ENCODE results near the gene TAP2.
"Not testable (repeated sequence)": the region's sequence is repeated elsewhere in the genome, so short reads cannot be mapped to it uniquely, and the experiment has no call there.

The TAP2 gene

GRCh38 chr6:32832535-32832934, 6.0 kb downstream of the TAP2 start:
- DNase-seq = no peak

- DNase-seq = no peak
Measured at GRCh38 chr6:32830936-32831335, 7.6 kb downstream of the TAP2 start.

- no peak for DNase-seq
Measured at GRCh38 chr6:32830017-32830416, 8.5 kb downstream of the TAP2 start.

GRCh38 chr6:32829495-32829894, 9.0 kb downstream of the TAP2 start:
- no peak for DNase-seq

- DNase-seq = no peak
Measured at GRCh38 chr6:32827025-32827424, 11.5 kb downstream of the TAP2 start.

- DNase-seq = no peak
Measured at GRCh38 chr6:32825966-32826365, 12.6 kb downstream of the TAP2 start.

GRCh38 chr6:32819729-32820128, 18.8 kb downstream of the TAP2 start:
- no peak for DNase-seq

GRCh38 chr6:32818867-32819266, 19.7 kb downstream of the TAP2 start:
- DNase-seq = no peak

GRCh38 chr6:32816746-32817204, 21.8 kb downstream of the TAP2 start, which contains the start of gene HLA-DOB:
TSS of gene HLA-DOB (minus strand) at chr6:32817002. CDS start at chr6:32816951, 51 bp downstream.
- no peak for DNase-seq

GRCh38 chr6:32815996-32816395, 22.5 kb downstream of the TAP2 start:
- DNase-seq = no peak

GRCh38 chr6:32815115-32815514, 23.4 kb downstream of the TAP2 start:
- DNase-seq = no peak

GRCh38 chr6:32814145-32814544, 24.4 kb downstream of the TAP2 start:
- no peak for DNase-seq

- DNase-seq = no peak
Measured at GRCh38 chr6:32809171-32809570, 29.4 kb downstream of the TAP2 start.

- DNase-seq = no peak
Measured at GRCh38 chr6:32807020-32807580, 31.4 kb downstream of the TAP2 start.

- not testable (repeated sequence) for DNase-seq
Measured at GRCh38 chr6:32805404-32805803, 33.1 kb downstream of the TAP2 start.

- no peak for DNase-seq
Measured at GRCh38 chr6:32803416-32803815, 35.1 kb downstream of the TAP2 start.

GRCh38 chr6:32799740-32800139, 38.8 kb downstream of the TAP2 start:
- no peak for DNase-seq

GRCh38 chr6:32799168-32799567, 39.4 kb downstream of the TAP2 start:
- no peak for DNase-seq

GRCh38 chr6:32796848-32797776, 41.4 kb downstream of the TAP2 start:
- peak; percentile 67 for DNase-seq

- peak; percentile 53 for DNase-seq
Measured at GRCh38 chr6:32794510-32794909, 44.0 kb downstream of the TAP2 start.

GRCh38 chr6:32792901-32793435, 45.6 kb downstream of the TAP2 start:
- no peak for DNase-seq

- no peak for DNase-seq
Measured at GRCh38 chr6:32790306-32790705, 48.2 kb downstream of the TAP2 start.

Measured in KG1 (cell line).